G401 (cell line): ENCODE data around the gene OR51E1. TPM values are rescaled to one million over a fixed set of nuclear protein-coding genes. Genes with fewer than 3 reads are reported as not detected.

Experiments used
- DNase-seq: peaks from one replicate; pipeline ENCODE4 v3.0.0-alpha.2; 2015; ENCODE audit warnings: low spot score
- in situ Hi-C: cut with HindIII; loops from 2 replicates; pipeline ENCODE4 v1.10.0; 2016; ENCODE audit warnings: low sequenced_read_pairs, mixed read lengths
- total RNA-seq: library from RNA; depleted of rRNA; stranded (reverse); fragments of >200 nt; shearing (Covaris generic); gene quantifications from 2 replicates; pipeline ENCODE4 v1.2.3, GENCODE V29; 2014; rRNA removed

Gene OR51E1
- total RNA-seq, 1 experiment from 2014 or later, result not detected

GRCh38 chr11:4699697-4700435, 56.1 kb downstream of the OR51E1 start:
- in situ Hi-C loops, result no loop called here
- DNase-seq, result no peak

- in situ Hi-C loops, result no loop called here
- DNase-seq, result no peak
Measured at GRCh38 chr11:4700436-4700820, 56.6 kb downstream of the OR51E1 start.

GRCh38 chr11:4704054-4704789, 60.4 kb downstream of the OR51E1 start, which contains the start of gene MMP26:
MMP26 (plus strand) TSS chr11:4704784.
- DNase-seq, result no peak
- in situ Hi-C loops, result no loop called here

- in situ Hi-C loops, result no loop called here
- no peak for DNase-seq
Measured at GRCh38 chr11:4704790-4705334, 61.1 kb downstream of the OR51E1 start.

Other genes with a start within 250 kb of the OR51E1 start
- gene OR52K2, start 194.7 kb upstream of the OR51E1 start, total RNA-seq, result not detected in 2 replicates
- gene OR52K1, start 161.3 kb upstream of the OR51E1 start, total RNA-seq, result not detected in 2 replicates
- gene OR52M1, start 98.8 kb upstream of the OR51E1 start, total RNA-seq, result not detected in 2 replicates
- gene OR52I2, start 62.2 kb upstream of the OR51E1 start, total RNA-seq, result not detected in 2 replicates
- gene OR52I1, start 49.9 kb upstream of the OR51E1 start, total RNA-seq, result not detected in 2 replicates
- 9.2 and 33.6 TPM in 2 replicates for gene TRIM68, start 35.8 kb upstream of the OR51E1 start, total RNA-seq
- gene OR51D1, start 6.5 kb upstream of the OR51E1 start, total RNA-seq, result not detected in 2 replicates
- gene OR51E2, start 53.9 kb downstream of the OR51E1 start, total RNA-seq, result not detected in 2 replicates
- gene MMP26, start 60.8 kb downstream of the OR51E1 start, total RNA-seq, result not detected in 2 replicates
- not detected in 2 replicates for gene OR51F1, start 126.0 kb downstream of the OR51E1 start, total RNA-seq
- gene OR52R1, start 160.4 kb downstream of the OR51E1 start, total RNA-seq, result not detected in 2 replicates
- gene OR51F2, start 177.3 kb downstream of the OR51E1 start, total RNA-seq, result not detected in 2 replicates
- gene OR51S1, start 205.2 kb downstream of the OR51E1 start, total RNA-seq, result not detected in 2 replicates
- gene OR51T1, start 237.9 kb downstream of the OR51E1 start, total RNA-seq, result not detected in 2 replicates